WTC11 (cell line): ENCODE data around the gene MOB3C. TPM values are rescaled to one million over a fixed set of nuclear protein-coding genes. Genes with fewer than 3 reads are reported as not detected.

Experiments used
- ATF6 ChIP-seq: sonication (generic); formaldehyde crosslinking; IDR thresholded peaks from 2 replicates; pipeline ENCODE4 v1.8.1; 2023; ENCODE audit warnings: mild to moderate bottlenecking, missing genetic modification reagents
- CREB1 ChIP-seq: sonication (generic); formaldehyde crosslinking; IDR thresholded peaks from 2 replicates; pipeline ENCODE4 v1.8.0; 2023; ENCODE audit warnings: mild to moderate bottlenecking, missing genetic modification reagents
- CREM ChIP-seq: sonication (generic); formaldehyde crosslinking; IDR thresholded peaks from 2 replicates; pipeline ENCODE4 v1.8.1; 2022; ENCODE audit warnings: mild to moderate bottlenecking, missing genetic modification reagents, moderate library complexity
- CTCF ChIP-seq: fragments of 200-600 bp; IDR thresholded peaks from 2 replicates; pipeline ENCODE4 v1.8.0; 2022; ENCODE audit warnings: antibody characterized with exemption
- E2F5 ChIP-seq: sonication (generic); formaldehyde crosslinking; IDR thresholded peaks from 2 replicates; pipeline ENCODE4 v1.8.1; 2022; ENCODE audit warnings: mild to moderate bottlenecking, moderate library complexity, missing genetic modification reagents
- EMX1 ChIP-seq: fragments of 250-450 bp; sonication (Bioruptor Pico); IDR thresholded peaks from 2 replicates; pipeline ENCODE4 v1.8.0; 2021; ENCODE audit warnings: mild to moderate bottlenecking
- GTF2I ChIP-seq: fragments of 250-450 bp; sonication (Bioruptor Pico); conservative IDR thresholded peaks from 2 replicates; pipeline ENCODE4 v1.4.0; 2021; ENCODE audit warnings: mild to moderate bottlenecking
- PRDM15 ChIP-seq: sonication (generic); formaldehyde crosslinking; IDR thresholded peaks from 2 replicates; pipeline ENCODE4 v1.8.0; 2022; ENCODE audit warnings: missing genetic modification reagents
- RORB ChIP-seq: fragments of 250-450 bp; sonication (Bioruptor Pico); IDR thresholded peaks from 2 replicates; pipeline ENCODE4 v1.9.0; 2021; ENCODE audit warnings: mild to moderate bottlenecking
- TP53 ChIP-seq: sonication (generic); formaldehyde crosslinking; IDR thresholded peaks from 2 replicates; pipeline ENCODE4 v1.8.1; 2023; ENCODE audit warnings: mild to moderate bottlenecking, missing genetic modification reagents
- ZNF263 ChIP-seq: sonication (generic); formaldehyde crosslinking; IDR thresholded peaks from 2 replicates; pipeline ENCODE4 v1.8.1; 2022; ENCODE audit warnings: low read depth, mild to moderate bottlenecking, moderate library complexity, missing genetic modification reagents
- ZNF281 ChIP-seq: sonication (generic); formaldehyde crosslinking; IDR thresholded peaks from 2 replicates; pipeline ENCODE4 v1.8.0; 2023; ENCODE audit warnings: mild to moderate bottlenecking, missing genetic modification reagents
- ZNF512 ChIP-seq: sonication (generic); formaldehyde crosslinking; IDR thresholded peaks from 2 replicates; pipeline ENCODE4 v1.8.1; 2022; ENCODE audit warnings: missing genetic modification reagents, borderline replicate concordance
- ZNF671 ChIP-seq: fragments of 250-450 bp; sonication (Bioruptor Pico); IDR thresholded peaks from 2 replicates; pipeline ENCODE4 v1.8.0; 2021; ENCODE audit warnings: mild to moderate bottlenecking
- total RNA-seq: library from RNA; stranded (reverse); gene quantifications from 3 replicates; pipeline ENCODE4 v1.2.3, GENCODE V29; 2021

Gene MOB3C
- total RNA-seq, 1 experiment from 2014 or later: 3.1 TPM

GRCh38 chr1:46618754-46619415 is 2.3 kb upstream of the MOB3C start (continued):
- TF ChIP-seq ZNF281 (CRISPR knock-in tag) (no peak), ATF6 (CRISPR knock-in tag) (no peak), GTF2I (CRISPR knock-in tag) (no peak), ZNF263 (no peak), RORB (CRISPR knock-in tag) (no peak), ZNF512 (no peak), EMX1 (CRISPR knock-in tag) (no peak), CREB1 (CRISPR knock-in tag) (no peak), CTCF (no peak), E2F5 (CRISPR knock-in tag) (no peak), PRDM15 (CRISPR knock-in tag) (no peak), TP53 (no peak), CREM (CRISPR knock-in tag) (no peak), ZNF671 (CRISPR knock-in tag) (no peak)
